ENCODE measurements around the gene GSTM1. TPM values are rescaled to one million over a fixed set of nuclear protein-coding genes. Genes with fewer than 3 reads are reported as not detected.

The GSTM1 gene
- total RNA-seq, 1 experiment from 2014 or later: not detected

DNA sequence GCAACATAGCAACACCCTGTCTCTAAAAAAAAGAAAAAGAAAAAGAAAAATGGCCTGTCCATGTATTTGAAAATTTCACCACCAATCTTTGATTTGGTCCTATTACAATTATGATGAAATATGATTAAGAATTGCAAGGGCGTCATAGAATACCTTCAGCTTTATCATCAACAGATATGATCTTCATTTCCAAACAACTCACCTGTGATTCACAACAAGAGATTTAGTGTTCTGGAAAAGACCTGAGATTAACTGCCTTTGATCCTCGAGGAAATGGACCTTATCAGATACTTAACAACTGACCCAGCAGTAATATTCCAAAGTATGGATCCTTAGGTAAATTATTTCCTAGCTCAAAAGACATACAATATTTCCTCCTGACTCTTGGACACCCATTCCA lies 35.2 kb upstream of the GSTM1 start:
- Mint-ChIP-seq H3K36me3 (ENCODE audit: insufficient read depth, unreplicated experiment) (peaks cover 6% of the 10 kb centered on the region), H3K4me3 (ENCODE audit: unreplicated experiment) (no peak overlapping the region), H3K9me3 (ENCODE audit: unreplicated experiment) (no peaks in the 10 kb centered on the region), H3K27ac (ENCODE audit: low read depth, unreplicated experiment) (no peak overlapping the region), H3K4me1 (ENCODE audit: insufficient read depth, unreplicated experiment) (no peaks in the 10 kb centered on the region), H3K27me3 (ENCODE audit: insufficient read depth, unreplicated experiment) (peaks cover 35% of the 10 kb centered on the region)
- no peak for DNase-seq (ENCODE audit: unreplicated experiment)
- BruUV-seq (replicated peaks): no TSS peak
- POLR2A ChIA-PET: interaction anchor here (0.5 to 1.7 kb wide), 4 partner anchors 104 to 627 kb away, joined by 3 to 5 read pairs (median 3); partner anchors contain the start of gene GNAI3
- TF ChIP-seq, protein P1, sequence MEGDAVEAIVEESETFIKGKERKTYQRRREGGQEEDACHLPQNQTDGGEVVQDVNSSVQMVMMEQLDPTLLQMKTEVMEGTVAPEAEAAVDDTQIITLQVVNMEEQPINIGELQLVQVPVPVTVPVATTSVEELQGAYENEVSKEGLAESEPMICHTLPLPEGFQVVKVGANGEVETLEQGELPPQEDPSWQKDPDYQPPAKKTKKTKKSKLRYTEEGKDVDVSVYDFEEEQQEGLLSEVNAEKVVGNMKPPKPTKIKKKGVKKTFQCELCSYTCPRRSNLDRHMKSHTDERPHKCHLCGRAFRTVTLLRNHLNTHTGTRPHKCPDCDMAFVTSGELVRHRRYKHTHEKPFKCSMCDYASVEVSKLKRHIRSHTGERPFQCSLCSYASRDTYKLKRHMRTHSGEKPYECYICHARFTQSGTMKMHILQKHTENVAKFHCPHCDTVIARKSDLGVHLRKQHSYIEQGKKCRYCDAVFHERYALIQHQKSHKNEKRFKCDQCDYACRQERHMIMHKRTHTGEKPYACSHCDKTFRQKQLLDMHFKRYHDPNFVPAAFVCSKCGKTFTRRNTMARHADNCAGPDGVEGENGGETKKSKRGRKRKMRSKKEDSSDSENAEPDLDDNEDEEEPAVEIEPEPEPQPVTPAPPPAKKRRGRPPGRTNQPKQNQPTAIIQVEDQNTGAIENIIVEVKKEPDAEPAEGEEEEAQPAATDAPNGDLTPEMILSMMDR (IDR thresholded peaks at IDR 0.05; ENCODE audit: unreplicated experiment): no peak
- intact Hi-C loops (cut with micrococcal nuclease): no loop called here
- CTCF ChIA-PET: interaction anchor here (0.6 to 7.5 kb wide), 9 partner anchors 9 to 331 kb away, joined by 3 to 75 read pairs (median 4); partner anchors contain the start of gene AHCYL1

DNA sequence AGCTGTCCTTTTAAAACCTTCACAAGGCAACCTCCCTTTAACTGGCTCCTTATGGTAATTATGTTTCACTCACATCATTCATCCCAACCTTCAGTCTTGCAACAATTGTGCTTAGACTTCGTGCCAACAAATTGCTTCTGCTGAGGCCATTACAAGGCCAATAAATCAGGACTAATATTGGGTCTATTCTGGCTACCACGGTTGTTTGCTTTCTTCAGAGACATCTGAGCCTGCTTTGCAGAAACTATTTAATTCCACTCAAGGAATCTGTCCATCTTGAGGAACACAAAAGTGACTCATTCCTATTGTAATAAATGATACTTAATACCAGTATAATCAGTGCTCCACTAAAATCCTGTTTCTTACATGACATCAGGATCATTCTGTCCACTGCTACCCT lies 34.3 kb upstream of the GSTM1 start:
- H3K4me1 Mint-ChIP-seq (ENCODE audit: insufficient read depth, unreplicated experiment): no peaks in the 10 kb centered on the region
- intact Hi-C loops (cut with micrococcal nuclease): no loop called here
- no peak overlapping the region for H3K27ac Mint-ChIP-seq (ENCODE audit: low read depth, unreplicated experiment)
- no peak overlapping the region for H3K4me3 Mint-ChIP-seq (ENCODE audit: unreplicated experiment)
- H3K27me3 Mint-ChIP-seq (ENCODE audit: insufficient read depth, unreplicated experiment): peaks cover 35% of the 10 kb centered on the region
- ChIA-PET POLR2A (interaction anchor here (0.7 to 1.7 kb wide), 2 partner anchors 59 to 105 kb away, joined by 3 to 5 read pairs; partner anchors contain the start of genes GNAI3 and GSTM5), CTCF (interaction anchor here (0.7 to 7.5 kb wide), 5 partner anchors 13 to 1112 kb away, joined by 3 to 75 read pairs (median 17); partner anchors contain the start of gene AHCYL1)
- H3K9me3 Mint-ChIP-seq (ENCODE audit: unreplicated experiment): no peaks in the 10 kb centered on the region
- peaks cover 6% of the 10 kb centered on the region for H3K36me3 Mint-ChIP-seq (ENCODE audit: insufficient read depth, unreplicated experiment)
- no peak for DNase-seq (ENCODE audit: unreplicated experiment)
- TF ChIP-seq, protein P1 (IDR thresholded peaks at IDR 0.05; ENCODE audit: unreplicated experiment): no peak
- BruUV-seq (replicated peaks): no TSS peak

DNA sequence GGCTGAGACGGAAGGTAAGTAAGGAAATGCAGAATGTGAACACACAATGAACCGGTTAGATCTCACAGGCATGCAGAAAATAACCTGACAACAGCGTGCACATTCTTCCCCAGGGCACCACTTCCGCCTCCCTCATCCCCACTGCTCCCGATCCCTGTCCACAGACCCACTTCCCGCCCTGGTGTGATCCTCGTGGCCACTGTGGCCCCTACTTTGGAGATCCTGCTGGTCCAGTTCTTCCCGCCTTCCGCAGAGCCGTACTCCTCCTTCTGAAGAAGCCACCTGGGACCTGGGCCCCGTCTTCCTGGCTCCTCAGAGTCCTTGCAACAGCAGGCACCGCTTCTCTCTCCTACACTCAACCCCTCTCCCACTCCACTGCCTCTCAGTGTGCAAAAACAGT lies 33.1 kb upstream of the GSTM1 start:
- no TSS peak for BruUV-seq (replicated peaks)
- H3K36me3 Mint-ChIP-seq (ENCODE audit: insufficient read depth, unreplicated experiment): peaks cover 6% of the 10 kb centered on the region
- ChIA-PET CTCF (interaction anchor here (1.2 to 7.5 kb wide), 4 partner anchors 11 to 161 kb away, joined by 3 to 75 read pairs (median 17); partner anchors contain the start of gene CYB561D1), POLR2A (interaction anchor here (0.6 kb wide), 1 partner anchor 1643 kb away, joined by 3 read pairs; no protein-coding TSS in a partner anchor)
- H3K4me1 Mint-ChIP-seq (ENCODE audit: insufficient read depth, unreplicated experiment): no peaks in the 10 kb centered on the region
- H3K4me3 Mint-ChIP-seq (ENCODE audit: unreplicated experiment): no peak overlapping the region
- no peak for DNase-seq (ENCODE audit: unreplicated experiment)
- TF ChIP-seq, protein P1 (IDR thresholded peaks at IDR 0.05; ENCODE audit: unreplicated experiment): no peak
- peaks cover 35% of the 10 kb centered on the region for H3K27me3 Mint-ChIP-seq (ENCODE audit: insufficient read depth, unreplicated experiment)
- no peaks in the 10 kb centered on the region for H3K9me3 Mint-ChIP-seq (ENCODE audit: unreplicated experiment)
- no peak overlapping the region for H3K27ac Mint-ChIP-seq (ENCODE audit: low read depth, unreplicated experiment)
- intact Hi-C loops (cut with micrococcal nuclease): no loop called here

DNA sequence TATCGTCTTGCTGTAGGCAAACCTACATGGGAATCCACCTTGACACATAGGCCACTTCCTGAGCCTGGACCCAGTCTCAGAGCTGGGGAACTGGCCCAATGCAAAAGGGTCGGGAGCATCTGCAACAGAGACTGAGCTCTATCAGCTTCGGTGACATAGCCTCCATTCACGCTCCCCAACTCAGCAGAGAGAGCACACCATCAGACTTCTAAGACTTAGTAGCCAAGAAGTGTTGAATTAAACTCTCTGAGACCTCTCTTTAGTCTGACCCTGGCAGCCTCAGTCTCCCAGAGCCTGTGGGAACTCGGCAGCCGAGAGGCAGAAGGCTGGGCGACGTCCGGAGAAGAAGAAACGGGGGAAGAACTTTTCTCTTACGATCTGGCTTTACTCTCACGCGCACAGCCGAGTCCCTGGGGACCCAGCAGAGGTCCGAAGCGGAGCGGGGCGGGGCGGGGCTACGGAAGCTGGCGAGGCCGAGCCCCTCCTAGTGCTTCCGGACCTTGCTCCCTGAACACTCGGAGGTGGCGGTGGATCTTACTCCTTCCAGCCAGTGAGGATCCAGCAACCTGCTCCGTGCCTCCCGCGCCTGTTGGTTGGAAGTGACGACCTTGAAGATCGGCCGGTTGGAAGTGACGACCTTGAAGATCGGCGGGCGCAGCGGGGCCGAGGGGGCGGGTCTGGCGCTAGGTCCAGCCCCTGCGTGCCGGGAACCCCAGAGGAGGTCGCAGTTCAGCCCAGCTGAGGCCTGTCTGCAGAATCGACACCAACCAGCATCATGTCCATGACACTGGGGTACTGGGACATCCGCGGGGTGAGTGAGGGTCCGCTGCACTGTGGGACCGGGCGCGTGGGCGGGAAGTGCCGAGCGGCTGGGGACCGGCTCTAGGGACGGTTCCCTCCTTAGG lies 31.8 kb upstream of the GSTM1 start, which contains the start of gene GSTM4:
Gene GSTM4, plus strand, starts transcription at position 485 of the 905 bp plus-strand sequence. Its CDS starts 291 bp downstream, at position 776.
- H3K36me3 Mint-ChIP-seq (ENCODE audit: insufficient read depth, unreplicated experiment): peaks cover 6% of the 10 kb centered on the region
- DNase-seq (ENCODE audit: unreplicated experiment): peak; percentile 52
- H3K27me3 Mint-ChIP-seq (ENCODE audit: insufficient read depth, unreplicated experiment): peaks cover 32% of the 10 kb centered on the region
- intact Hi-C loops (cut with micrococcal nuclease): no loop called here
- H3K4me3 Mint-ChIP-seq (ENCODE audit: unreplicated experiment): peak within 1 kb of the TSS; percentile 81
- POLR2A ChIA-PET: interaction anchor here (1.1 to 2.2 kb wide), 3 partner anchors 107 to 118 kb away, joined by 3 to 9 read pairs (median 6); partner anchors contain the start of gene GNAI3
- no peaks in the 10 kb centered on the region for H3K9me3 Mint-ChIP-seq (ENCODE audit: unreplicated experiment)
- TF ChIP-seq, protein P1 (IDR thresholded peaks at IDR 0.05; ENCODE audit: unreplicated experiment): no peak
- CTCF ChIA-PET: interaction anchor here (0.6 to 4.0 kb wide), 11 partner anchors 12 to 445 kb away, joined by 3 to 28 read pairs (median 4); partner anchors contain the start of genes AHCYL1 and CYB561D1
- H3K27ac Mint-ChIP-seq (ENCODE audit: low read depth, unreplicated experiment): peak within 1 kb of the TSS; percentile 67
- H3K4me1 Mint-ChIP-seq (ENCODE audit: insufficient read depth, unreplicated experiment): no peaks in the 10 kb centered on the region
- no TSS peak for BruUV-seq (replicated peaks)
